Measurements from ENCODE around the gene TMEM164. TPM values are rescaled to one million over a fixed set of nuclear protein-coding genes. Genes with fewer than 3 reads are reported as not detected.
A peak's percentile ranks its signal among the peaks of the same experiment; 100 is the strongest.

Gene TMEM164
- total and polyA plus RNA-seq, 11 donors: 14.4 to 117 (median 50.3) TPM

DNA sequence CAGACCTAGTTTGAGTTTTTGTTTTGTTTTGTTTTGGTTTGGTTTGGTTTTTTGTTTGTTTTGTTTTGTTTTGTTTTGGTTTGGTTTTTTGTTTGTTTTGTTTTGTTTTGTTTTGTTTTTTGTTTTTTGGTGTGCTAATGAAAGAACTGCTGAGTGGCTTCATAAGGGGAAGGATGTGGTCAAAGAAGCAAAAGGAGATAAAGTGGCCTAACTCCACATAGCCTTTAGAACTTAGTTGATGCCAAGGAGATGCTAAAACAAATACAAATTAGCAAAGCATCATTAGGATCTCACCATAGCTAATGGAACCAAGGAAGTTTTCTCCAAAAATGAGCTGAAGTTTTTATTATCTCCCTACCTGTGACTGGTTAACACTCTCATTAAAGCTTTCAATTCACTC lies 44.6 kb upstream of the TMEM164 start:
- TF ChIP-seq CTCF (IDR thresholded peaks at IDR 0.05) (no peak), POLR2A (IDR thresholded peaks at IDR 0.05) (no peak)
- Histone ChIP-seq H3K4me1 (peaks cover 0 to 5% (median 0%) of the 10 kb centered on the region in 12 donors), H3K27me3 (no peaks in the 10 kb centered on the region), H3K36me3 (no peaks in the 10 kb centered on the region), H3K9me3 (no peaks in the 10 kb centered on the region), H3K4me3 (no peak overlapping the region), H3K27ac (no peak overlapping the region)
- ATAC-seq (no peak), DNase-seq (no peak)
- intact Hi-C loops (cut with DNase I): no loop called here

GRCh38 chrX:109959356-109959871 lies 43.5 kb upstream of the TMEM164 start:
- Histone ChIP-seq H3K27me3 (no peaks in the 10 kb centered on the region), H3K36me3 (no peaks in the 10 kb centered on the region), H3K4me1 (peaks cover 0 to 3% (median 0%) of the 10 kb centered on the region in 12 donors), H3K4me3 (no peak overlapping the region), H3K27ac (no peak overlapping the region), H3K9me3 (no peaks in the 10 kb centered on the region)
- ATAC-seq (no peak), DNase-seq (no peak)
- intact Hi-C loops (cut with DNase I): no loop called here
- no peak for TF ChIP-seq CTCF (IDR thresholded peaks at IDR 0.05)
- no peak for TF ChIP-seq POLR2A (IDR thresholded peaks at IDR 0.05)

DNA sequence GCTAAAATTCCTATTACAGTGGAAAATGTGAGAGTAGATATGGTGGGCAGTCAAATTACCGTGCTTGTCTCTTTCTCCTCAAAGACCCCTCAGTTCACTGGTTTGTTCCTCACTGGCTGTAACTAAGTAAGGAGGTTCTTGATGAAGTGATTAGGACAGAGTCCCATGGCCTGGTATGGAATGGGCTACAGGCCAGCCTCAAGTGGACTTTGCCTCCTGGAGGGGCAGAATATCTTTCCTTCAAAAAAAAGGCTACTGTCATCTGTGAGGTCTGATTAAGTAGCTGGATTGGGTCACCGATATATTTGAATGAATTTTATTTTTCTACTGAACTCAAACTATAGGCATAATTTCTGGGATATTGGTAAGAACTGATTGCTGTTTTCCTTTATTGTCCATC lies 38.5 kb upstream of the TMEM164 start:
- intact Hi-C loops (cut with DNase I): no loop called here
- H3K4me1 ChIP-seq: no peaks in the 10 kb centered on the region

GRCh38 chrX:109966246-109966645 lies 36.7 kb upstream of the TMEM164 start:
- ATAC-seq (peak in 1 of 4 donors; percentile 29), DNase-seq (no peak)
- H3K4me3 ChIP-seq: no peak overlapping the region
- H3K4me1 ChIP-seq: no peaks in the 10 kb centered on the region
- no peak overlapping the region for H3K27ac ChIP-seq
- no peak for TF ChIP-seq CTCF (IDR thresholded peaks at IDR 0.05)
- TF ChIP-seq POLR2A (IDR thresholded peaks at IDR 0.05): no peak
- H3K27me3 ChIP-seq: no peaks in the 10 kb centered on the region
- intact Hi-C loops (cut with DNase I): no loop called here
- 52 to 84% (median 82%) methylated on average over 1 of the region's 1 CpG for WGBS, 4 donors
- no peaks in the 10 kb centered on the region for H3K9me3 ChIP-seq
- no peaks in the 10 kb centered on the region for H3K36me3 ChIP-seq

More for the DNA sequence above, 38.5 kb upstream of the TMEM164 start:
- H3K27ac ChIP-seq: no peak overlapping the region
- no peaks in the 10 kb centered on the region for H3K36me3 ChIP-seq
- TF ChIP-seq POLR2A (IDR thresholded peaks at IDR 0.05) (no peak), CTCF (IDR thresholded peaks at IDR 0.05) (no peak)
- no peak overlapping the region for H3K4me3 ChIP-seq
- H3K9me3 ChIP-seq: no peaks in the 10 kb centered on the region
- WGBS, 4 donors: 72 to 97% (median 90%) methylated on average over 2 of the region's 2 CpGs
- H3K27me3 ChIP-seq: no peaks in the 10 kb centered on the region
- ATAC-seq (no peak), DNase-seq (no peak)

Measured in heart left ventricle (tissue), 16 donors.